Measurements from ENCODE around the gene CDC42EP4. TPM values are rescaled to one million over a fixed set of nuclear protein-coding genes. Genes with fewer than 3 reads are reported as not detected.

CDC42EP4 gene
- total and polyA plus RNA-seq, 9 of the 15 experiments (the other 6 are each of a cell fraction or from before 2014, with no cell fraction given): 0.65 to 20.8 (median 12.3) TPM

GRCh38 chr17:73304971-73305812 lies 6.6 kb downstream of the CDC42EP4 start (continued):
- TF ChIP-seq, protein P1, sequence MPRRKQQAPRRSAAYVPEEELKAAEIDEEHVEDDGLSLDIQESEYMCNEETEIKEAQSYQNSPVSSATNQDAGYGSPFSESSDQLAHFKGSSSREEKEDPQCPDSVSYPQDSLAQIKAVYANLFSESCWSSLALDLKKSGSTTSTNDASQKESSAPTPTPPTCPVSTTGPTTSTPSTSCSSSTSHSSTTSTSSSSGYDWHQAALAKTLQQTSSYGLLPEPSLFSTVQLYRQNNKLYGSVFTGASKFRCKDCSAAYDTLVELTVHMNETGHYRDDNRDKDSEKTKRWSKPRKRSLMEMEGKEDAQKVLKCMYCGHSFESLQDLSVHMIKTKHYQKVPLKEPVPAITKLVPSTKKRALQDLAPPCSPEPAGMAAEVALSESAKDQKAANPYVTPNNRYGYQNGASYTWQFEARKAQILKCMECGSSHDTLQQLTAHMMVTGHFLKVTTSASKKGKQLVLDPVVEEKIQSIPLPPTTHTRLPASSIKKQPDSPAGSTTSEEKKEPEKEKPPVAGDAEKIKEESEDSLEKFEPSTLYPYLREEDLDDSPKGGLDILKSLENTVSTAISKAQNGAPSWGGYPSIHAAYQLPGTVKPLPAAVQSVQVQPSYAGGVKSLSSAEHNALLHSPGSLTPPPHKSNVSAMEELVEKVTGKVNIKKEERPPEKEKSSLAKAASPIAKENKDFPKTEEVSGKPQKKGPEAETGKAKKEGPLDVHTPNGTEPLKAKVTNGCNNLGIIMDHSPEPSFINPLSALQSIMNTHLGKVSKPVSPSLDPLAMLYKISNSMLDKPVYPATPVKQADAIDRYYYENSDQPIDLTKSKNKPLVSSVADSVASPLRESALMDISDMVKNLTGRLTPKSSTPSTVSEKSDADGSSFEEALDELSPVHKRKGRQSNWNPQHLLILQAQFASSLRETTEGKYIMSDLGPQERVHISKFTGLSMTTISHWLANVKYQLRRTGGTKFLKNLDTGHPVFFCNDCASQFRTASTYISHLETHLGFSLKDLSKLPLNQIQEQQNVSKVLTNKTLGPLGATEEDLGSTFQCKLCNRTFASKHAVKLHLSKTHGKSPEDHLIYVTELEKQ (CRISPR knock-in tag; IDR thresholded peaks at IDR 0.05): no peak
- TF ChIP-seq ZNF311 (CRISPR knock-in tag; IDR thresholded peaks at IDR 0.05) (peak; percentile 72), ELF4 (CRISPR knock-in tag; IDR thresholded peaks at IDR 0.05) (no peak), GTF2E2 (tag; IDR thresholded peaks at IDR 0.05) (0 out of 2 replicates have a peak, but pooled peaks have one; percentile 35), SIX5 (IDR thresholded peaks at IDR 0.05; ENCODE audit: borderline replicate concordance in 1 of 2, insufficient read depth in 1 of 2, low read depth in 1 of 2, low read length in 2 of 2) (no peak), ZKSCAN3 (CRISPR knock-in tag; IDR thresholded peaks at IDR 0.05) (no peak), CBX2 (IDR thresholded peaks at IDR 0.05; ENCODE audit: insufficient read depth, low read length, poor library complexity, severe bottlenecking) (no peak), ZFP1 (CRISPR knock-in tag; IDR thresholded peaks at IDR 0.05) (no peak), MTA3 (IDR thresholded peaks at IDR 0.05; ENCODE audit: borderline replicate concordance) (peak; percentile 55; the same call in 1 of the 2 replicates), CXXC5 (CRISPR knock-in tag; IDR thresholded peaks at IDR 0.05) (0 out of 2 replicates have a peak, but pooled peaks have one; percentile 31), XRCC3 (IDR thresholded peaks at IDR 0.05) (no peak)
- TF ChIP-seq, protein P2, sequence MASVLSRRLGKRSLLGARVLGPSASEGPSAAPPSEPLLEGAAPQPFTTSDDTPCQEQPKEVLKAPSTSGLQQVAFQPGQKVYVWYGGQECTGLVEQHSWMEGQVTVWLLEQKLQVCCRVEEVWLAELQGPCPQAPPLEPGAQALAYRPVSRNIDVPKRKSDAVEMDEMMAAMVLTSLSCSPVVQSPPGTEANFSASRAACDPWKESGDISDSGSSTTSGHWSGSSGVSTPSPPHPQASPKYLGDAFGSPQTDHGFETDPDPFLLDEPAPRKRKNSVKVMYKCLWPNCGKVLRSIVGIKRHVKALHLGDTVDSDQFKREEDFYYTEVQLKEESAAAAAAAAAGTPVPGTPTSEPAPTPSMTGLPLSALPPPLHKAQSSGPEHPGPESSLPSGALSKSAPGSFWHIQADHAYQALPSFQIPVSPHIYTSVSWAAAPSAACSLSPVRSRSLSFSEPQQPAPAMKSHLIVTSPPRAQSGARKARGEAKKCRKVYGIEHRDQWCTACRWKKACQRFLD (CRISPR knock-in tag; IDR thresholded peaks at IDR 0.05): 0 out of 2 replicates have a peak, but pooled peaks have one; percentile 34
- TF ChIP-seq, protein P3, sequence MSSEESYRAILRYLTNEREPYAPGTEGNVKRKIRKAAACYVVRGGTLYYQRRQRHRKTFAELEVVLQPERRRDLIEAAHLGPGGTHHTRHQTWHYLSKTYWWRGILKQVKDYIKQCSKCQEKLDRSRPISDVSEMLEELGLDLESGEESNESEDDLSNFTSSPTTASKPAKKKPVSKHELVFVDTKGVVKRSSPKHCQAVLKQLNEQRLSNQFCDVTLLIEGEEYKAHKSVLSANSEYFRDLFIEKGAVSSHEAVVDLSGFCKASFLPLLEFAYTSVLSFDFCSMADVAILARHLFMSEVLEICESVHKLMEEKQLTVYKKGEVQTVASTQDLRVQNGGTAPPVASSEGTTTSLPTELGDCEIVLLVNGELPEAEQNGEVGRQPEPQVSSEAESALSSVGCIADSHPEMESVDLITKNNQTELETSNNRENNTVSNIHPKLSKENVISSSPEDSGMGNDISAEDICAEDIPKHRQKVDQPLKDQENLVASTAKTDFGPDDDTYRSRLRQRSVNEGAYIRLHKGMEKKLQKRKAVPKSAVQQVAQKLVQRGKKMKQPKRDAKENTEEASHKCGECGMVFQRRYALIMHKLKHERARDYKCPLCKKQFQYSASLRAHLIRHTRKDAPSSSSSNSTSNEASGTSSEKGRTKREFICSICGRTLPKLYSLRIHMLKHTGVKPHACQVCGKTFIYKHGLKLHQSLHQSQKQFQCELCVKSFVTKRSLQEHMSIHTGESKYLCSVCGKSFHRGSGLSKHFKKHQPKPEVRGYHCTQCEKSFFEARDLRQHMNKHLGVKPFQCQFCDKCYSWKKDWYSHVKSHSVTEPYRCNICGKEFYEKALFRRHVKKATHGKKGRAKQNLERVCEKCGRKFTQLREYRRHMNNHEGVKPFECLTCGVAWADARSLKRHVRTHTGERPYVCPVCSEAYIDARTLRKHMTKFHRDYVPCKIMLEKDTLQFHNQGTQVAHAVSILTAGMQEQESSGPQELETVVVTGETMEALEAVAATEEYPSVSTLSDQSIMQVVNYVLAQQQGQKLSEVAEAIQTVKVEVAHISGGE (CRISPR knock-in tag; IDR thresholded peaks at IDR 0.05): peak in 2 of 3 experiments; percentile 75 to 94; a peak in 4 of 6 replicates
- TF ChIP-seq, protein P4, sequence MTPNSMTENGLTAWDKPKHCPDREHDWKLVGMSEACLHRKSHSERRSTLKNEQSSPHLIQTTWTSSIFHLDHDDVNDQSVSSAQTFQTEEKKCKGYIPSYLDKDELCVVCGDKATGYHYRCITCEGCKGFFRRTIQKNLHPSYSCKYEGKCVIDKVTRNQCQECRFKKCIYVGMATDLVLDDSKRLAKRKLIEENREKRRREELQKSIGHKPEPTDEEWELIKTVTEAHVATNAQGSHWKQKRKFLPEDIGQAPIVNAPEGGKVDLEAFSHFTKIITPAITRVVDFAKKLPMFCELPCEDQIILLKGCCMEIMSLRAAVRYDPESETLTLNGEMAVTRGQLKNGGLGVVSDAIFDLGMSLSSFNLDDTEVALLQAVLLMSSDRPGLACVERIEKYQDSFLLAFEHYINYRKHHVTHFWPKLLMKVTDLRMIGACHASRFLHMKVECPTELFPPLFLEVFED (CRISPR knock-in tag; conservative IDR thresholded peaks at IDR 0.05): no peak
